GM12892 (cell line): Measurements from ENCODE around the gene CH25H. TPM values are rescaled to one million over a fixed set of nuclear protein-coding genes. Genes with fewer than 3 reads are reported as not detected.
"Not testable (repeated sequence)": the region's sequence is repeated elsewhere in the genome, so short reads cannot be mapped to it uniquely, and the experiment has no call there.

Experiments used
- DNase-seq: peaks from one replicate; pipeline ENCODE4 v3.0.0; 2011; ENCODE audit not compliant: insufficient read length
- FAIRE-seq: peaks from 2 replicates; lab custom pipeline; 2011; peaks lifted over from hg19 to GRCh38; lab: Jason Lieb, UNC
- POLR2A ChIP-seq: IDR thresholded peaks from 2 replicates; pipeline ENCODE4 v1.6.1; 2011; ENCODE audit warnings: low read depth, low read length, control low read depth
- POLR2AphosphoS5 ChIP-seq: IDR thresholded peaks from 2 replicates; pipeline ENCODE4 v1.6.1; 2011; ENCODE audit warnings: low read depth, low read length, control low read depth
- TAF1 ChIP-seq: IDR thresholded peaks from 2 replicates; pipeline ENCODE4 v1.6.1; 2011; ENCODE audit warnings: low read depth, mild to moderate bottlenecking, control low read depth, low read length, borderline replicate concordance
- polyA plus RNA-seq: library from polyadenylated mRNA; unstranded; fragments of >200 nt; gene quantifications from one replicate; pipeline ENCODE4 v1.2.1, GENCODE V29; 2012; ENCODE audit warnings: missing spikeins, inconsistent platforms; ENCODE audit not compliant: missing spikeins

The CH25H gene, protein sequence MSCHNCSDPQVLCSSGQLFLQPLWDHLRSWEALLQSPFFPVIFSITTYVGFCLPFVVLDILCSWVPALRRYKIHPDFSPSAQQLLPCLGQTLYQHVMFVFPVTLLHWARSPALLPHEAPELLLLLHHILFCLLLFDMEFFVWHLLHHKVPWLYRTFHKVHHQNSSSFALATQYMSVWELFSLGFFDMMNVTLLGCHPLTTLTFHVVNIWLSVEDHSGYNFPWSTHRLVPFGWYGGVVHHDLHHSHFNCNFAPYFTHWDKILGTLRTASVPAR
- polyA plus RNA-seq, result not detected

DNA sequence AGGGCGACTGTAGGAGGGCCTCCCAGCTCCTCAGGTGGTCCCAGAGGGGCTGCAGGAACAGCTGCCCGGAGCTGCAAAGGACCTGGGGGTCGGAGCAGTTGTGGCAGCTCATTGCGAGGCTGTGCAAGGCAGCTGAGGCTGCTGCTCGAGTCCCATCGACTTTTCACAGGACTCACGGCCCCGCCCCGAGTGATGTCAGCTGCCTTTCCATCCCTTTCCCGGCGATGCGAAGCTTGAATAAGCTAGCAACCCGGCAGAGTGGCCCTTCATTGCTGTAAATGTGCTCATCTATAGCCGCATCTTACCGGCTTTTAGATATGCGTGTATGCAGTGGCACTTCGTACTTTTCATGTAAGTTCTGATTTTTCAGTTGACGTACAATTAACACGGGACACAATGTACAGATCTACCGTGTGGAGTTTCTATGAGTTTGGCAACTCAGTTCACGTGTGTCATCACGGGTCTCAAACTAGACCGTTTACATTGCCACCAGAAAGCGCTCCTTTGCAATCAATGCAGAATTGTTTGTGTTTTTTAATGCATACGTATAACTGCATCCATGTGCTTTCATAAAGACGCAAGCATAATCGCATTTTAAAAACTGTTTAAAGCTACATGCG, at the start of gene CH25H:
TSS of gene CH25H (minus strand) at position 137 of the 620 bp plus-strand sequence. CDS start at position 112, 25 bp downstream.
- DNase-seq, result peak; percentile 16
- TF ChIP-seq TAF1 (no peak), POLR2AphosphoS5 (no peak), POLR2A (no peak)
- peak; percentile 61 for FAIRE-seq

DNA sequence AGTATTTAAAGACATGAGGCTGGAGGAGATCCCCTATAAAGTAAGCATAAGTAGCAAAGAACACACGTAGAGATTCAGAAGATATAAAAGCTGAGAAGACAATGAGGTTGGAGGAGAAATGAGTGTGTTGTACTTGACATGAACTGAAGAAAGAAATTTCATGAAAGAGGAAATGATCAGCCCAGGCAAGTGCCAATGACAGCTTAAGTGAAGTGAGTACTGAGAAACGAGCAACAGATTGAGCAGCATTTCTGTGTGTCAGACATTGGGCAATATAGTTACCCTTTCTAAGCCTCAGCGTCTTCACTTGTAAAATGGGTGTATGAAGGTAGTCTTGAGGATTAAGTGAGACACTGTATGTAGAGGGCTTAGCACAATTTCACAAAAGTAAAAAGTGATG, 49.2 kb upstream of the CH25H start:
- TF ChIP-seq POLR2A (no peak), POLR2AphosphoS5 (no peak), TAF1 (no peak)
- peak; percentile 17 for FAIRE-seq
- no peak for DNase-seq

DNA sequence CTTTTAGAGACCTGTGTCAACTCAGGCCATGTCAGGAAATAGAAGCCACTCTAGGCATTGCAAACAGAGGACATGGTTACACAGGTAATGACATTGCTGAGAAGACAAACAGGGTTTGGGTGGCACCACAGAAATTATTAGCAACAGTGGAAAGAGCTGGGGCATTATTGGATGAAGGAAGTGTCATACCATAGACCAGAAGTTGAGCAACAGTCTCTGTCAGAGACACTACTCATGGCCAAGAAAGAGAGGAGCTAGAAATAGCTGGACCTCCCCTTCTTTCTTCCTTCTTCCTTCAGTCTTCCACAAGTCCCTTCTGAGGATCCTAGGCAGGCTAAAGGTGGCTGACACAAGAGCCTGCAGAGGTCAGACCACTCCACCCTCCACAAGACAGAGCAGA, 48.7 kb upstream of the CH25H start:
- TF ChIP-seq POLR2AphosphoS5 (no peak), TAF1 (no peak), POLR2A (no peak)
- no peak for DNase-seq
- no peak for FAIRE-seq

DNA sequence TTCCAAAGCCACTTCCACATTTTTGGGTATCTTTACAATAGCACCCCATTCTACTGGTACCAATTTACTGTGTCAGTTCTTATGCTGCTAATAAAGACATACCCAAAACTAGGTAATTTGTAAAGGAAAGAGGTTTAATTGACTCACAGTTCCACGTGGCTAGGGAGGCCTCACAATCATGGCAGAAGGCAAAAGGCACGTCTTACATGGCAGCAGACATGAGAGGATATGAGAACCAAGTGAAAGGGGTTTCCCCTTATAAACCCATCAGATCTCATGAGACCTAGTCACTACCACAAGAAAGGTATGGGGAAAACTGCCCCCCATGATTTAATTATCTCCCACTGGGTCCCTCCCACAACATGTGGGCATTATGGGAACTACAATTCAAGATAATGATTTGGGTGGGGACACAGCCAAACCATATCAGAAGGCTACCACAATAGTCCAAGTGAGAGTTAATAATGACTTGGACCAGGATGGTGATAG, 48.0 kb upstream of the CH25H start:
- DNase-seq, FAIRE-seq: not testable (repeated sequence)

DNA sequence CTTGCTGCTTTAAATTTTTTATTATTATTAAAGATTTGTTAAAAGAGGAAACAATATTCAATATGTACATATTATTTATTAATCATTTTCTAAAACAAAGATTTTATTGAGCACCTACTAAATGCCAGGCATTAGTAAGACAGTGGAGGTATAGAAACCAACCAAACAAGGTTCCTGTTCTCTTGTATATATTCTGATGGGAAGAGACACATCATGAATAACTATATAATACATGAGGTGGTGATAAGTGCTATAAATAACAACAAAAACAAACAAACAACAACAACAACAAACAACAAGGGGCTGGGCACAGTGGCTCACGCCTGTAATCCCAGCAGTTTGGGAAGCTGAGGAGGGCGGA, 45.1 kb upstream of the CH25H start:
- DNase-seq (no peak), FAIRE-seq (peak; percentile 44)
- TF ChIP-seq POLR2AphosphoS5 (no peak), TAF1 (no peak), POLR2A (no peak)

DNA sequence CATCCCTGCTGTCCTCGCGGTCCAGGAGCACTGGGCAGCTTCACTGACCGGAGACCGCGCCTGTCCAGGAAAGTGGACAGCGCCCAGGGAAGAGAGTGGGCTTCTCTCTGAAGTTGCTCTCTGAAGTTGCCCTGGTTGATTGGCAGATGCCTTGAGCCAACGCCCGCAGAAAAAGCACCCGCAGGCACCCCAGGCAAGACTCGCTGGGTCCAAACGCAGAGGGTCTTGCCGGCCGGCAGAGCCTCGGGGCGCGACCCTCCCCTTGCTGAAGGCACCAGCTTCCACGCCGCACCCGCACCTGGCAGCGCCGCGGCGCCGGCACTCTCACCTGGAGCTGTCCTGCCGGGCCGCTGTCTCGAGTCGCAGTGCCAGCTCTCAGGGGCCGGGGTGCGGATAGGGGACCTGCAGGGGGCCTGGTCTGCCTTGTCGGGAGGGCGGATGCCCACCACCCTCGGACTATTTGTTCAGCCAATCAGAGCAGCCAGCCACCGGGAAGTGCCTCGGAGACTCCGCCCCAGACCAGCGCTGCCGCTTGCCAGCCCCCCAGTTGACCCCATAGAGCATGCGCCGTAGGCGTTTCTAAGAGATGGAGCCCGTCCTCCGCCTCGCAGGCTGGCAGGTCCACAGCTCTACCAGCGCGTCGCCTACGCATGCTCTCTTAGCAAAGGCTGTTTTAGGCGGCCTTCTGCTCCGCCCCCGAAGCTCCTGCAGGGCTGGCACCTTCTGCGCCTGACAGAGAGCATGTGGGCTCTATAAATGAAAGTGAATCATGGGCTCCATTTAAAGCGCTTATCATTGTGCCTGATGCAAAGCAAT, 44.5 kb upstream of the CH25H start, which contains the start of gene LIPA:
TSS of gene LIPA (minus strand) at position 367 of the 816 bp plus-strand sequence. CDS start 4,127 bp downstream, outside the sequence.
- DNase-seq (peak; percentile 74), FAIRE-seq (peak; percentile 99)
- TF ChIP-seq POLR2AphosphoS5 (no peak), TAF1 (0 out of 2 replicates have a peak, but pooled peaks have one; percentile 32), POLR2A (peak; percentile 52; the same call in 1 of the 2 replicates)

DNA sequence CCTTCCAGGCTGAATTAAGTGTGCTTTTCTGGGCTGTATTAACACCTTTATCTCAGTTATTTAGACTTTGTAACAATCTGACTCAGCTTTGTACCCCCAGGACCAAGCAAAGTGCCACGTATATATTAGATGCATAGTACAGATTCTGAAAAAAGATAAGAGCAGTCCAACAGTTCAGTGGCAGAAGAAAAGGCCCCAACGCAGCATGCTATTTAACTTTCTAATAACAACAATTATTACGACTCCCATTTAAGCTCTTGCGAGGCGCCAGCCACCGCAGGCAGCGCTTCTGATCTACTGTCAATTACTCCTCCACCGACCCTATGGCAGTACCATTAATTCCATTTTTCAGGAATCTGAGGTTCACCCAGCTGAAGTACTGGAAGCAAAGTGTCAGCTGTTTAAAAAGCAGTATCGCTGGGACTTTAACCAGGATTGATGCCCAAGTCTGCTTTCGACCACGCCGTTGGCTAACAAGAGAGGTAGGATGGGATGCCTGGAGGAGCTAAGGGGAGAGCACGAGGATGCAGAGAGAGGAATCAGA, 43.8 kb upstream of the CH25H start:
- DNase-seq (no peak), FAIRE-seq (no peak)
- TF ChIP-seq TAF1, result no peak
- TF ChIP-seq POLR2A, result no peak
- no peak for TF ChIP-seq POLR2AphosphoS5

DNA sequence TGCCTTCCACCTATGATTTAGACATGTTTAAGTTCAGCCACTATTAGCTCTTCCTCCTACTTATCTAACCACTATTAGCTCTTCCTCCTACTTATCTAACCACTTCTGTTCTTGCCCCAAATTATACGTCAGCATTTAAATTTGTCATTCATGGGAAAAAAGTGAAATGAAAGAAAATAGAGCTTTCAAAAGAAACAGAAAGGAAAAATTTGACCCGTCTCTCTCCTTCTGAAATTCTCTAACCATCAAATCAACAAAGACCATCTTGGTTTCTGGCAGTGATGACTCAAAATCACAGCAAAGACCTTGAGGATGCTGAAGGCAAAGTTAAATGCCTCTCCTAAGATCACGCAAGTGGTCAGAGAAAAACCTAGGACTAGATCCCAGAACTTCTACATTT, 41.9 kb upstream of the CH25H start:
- DNase-seq, result no peak
- FAIRE-seq, result peak; percentile 27
- no peak for TF ChIP-seq POLR2AphosphoS5

DNA sequence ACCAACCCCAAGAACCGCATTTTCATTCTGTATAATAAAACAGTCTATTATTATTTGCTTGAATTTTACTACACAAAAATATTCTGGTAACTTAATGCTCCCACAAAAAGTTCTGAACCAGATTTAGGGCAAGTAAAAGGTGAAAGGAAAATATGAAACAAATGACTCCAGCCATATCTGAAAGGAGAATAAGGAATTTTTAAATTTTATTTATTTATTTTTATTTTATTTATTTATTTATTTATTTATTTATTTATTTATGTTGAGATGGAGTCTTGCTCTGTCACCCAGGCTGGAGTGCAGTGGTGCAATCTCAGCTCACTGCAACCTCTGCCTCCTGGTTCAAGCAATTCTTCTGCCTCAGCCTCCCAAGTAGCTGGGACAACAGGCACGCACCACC, 40.5 kb upstream of the CH25H start:
- not testable (repeated sequence) for FAIRE-seq, DNase-seq

DNA sequence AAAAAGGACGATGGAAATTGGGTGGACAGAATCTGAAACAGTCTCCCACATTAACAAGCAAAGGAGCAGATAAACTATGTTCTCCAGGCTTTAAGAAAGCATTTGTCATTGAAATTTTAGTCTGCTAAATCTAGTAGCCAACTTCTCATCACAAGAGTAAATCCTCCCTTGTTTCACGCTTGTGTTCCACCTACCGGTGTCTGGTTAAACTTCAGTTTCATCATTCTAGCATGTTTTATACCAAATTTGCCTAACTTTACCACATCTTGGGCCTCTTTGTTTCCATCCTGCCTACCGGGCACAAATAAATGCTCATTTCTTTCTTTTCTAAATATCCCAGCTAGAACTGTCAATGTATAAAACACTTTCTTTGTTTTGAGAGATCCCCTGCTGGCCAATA, 38.7 kb upstream of the CH25H start:
- FAIRE-seq (peak; percentile 96), DNase-seq (no peak)
- TF ChIP-seq TAF1 (no peak), POLR2AphosphoS5 (no peak), POLR2A (no peak)

DNA sequence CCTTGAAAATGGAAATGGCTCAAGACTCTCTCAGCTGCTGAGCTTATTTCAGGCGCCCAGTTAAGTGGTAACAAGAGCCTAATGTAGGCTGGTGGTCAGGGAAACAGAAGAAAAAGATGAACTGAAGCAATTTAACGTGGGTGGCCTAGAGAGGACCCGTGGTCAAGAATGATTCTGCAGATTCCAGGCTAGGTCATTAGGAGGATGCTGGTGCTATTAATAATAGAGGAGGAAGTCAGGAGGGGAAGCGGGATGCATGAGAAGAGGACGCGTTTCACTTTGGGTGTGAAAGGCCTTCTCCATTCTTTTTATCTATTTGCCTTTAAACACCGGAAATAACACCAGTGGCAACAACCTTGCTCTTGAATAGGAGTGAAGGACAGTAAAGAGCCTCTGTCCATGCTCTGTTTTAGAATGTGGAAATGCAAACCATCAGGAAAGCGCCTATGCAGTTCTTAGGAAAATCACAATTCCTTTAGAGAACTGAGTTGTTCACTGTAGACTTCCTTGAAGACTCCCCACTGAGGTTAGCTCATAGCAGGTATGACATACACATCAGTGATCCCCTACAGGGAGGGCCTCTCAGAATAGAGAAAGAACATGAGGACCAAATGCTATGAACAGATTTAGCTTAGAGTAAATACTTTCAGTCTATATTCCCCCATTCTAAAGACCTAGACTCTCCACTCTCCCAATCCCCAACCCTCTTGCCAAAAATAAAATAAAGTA, 35.9 kb upstream of the CH25H start:
- no peak for TF ChIP-seq POLR2A
- no peak for TF ChIP-seq POLR2AphosphoS5
- TF ChIP-seq TAF1, result no peak
- DNase-seq (no peak), FAIRE-seq (peak; percentile 87)
